HG03095 (cell line): ENCODE results near the gene KCNT2.
"Not testable (repeated sequence)": the region's sequence is repeated elsewhere in the genome, so short reads cannot be mapped to it uniquely, and the experiment has no call there.

Source experiments
- ATAC-seq: cut with Tn5 transposase; IDR thresholded peaks from one replicate; pipeline ENCODE4 v1.9.1; 2021; ENCODE audit warnings: moderate library complexity; ENCODE audit not compliant: unreplicated experiment

KCNT2 gene

GRCh38 chr1:196608390-196609369 is at the start of gene KCNT2:
Gene KCNT2 (minus strand): TSS chr1:196608440. CDS start chr1:196608309, 131 bp downstream.
- ATAC-seq, result no peak

- ATAC-seq, result no peak
Observed at GRCh38 chr1:196655494-196655893, 47.3 kb upstream of the KCNT2 start.

GRCh38 chr1:196655071-196655470 is 46.8 kb upstream of the KCNT2 start:
- no peak for ATAC-seq

GRCh38 chr1:196654271-196654670 is 46.0 kb upstream of the KCNT2 start:
- no peak for ATAC-seq

GRCh38 chr1:196651637-196652215 is 43.5 kb upstream of the KCNT2 start, which contains the start of gene CFH:
Gene CFH (plus strand): TSS chr1:196652043. CDS start chr1:196652118, 75 bp downstream.
- ATAC-seq, result no peak

DNA sequence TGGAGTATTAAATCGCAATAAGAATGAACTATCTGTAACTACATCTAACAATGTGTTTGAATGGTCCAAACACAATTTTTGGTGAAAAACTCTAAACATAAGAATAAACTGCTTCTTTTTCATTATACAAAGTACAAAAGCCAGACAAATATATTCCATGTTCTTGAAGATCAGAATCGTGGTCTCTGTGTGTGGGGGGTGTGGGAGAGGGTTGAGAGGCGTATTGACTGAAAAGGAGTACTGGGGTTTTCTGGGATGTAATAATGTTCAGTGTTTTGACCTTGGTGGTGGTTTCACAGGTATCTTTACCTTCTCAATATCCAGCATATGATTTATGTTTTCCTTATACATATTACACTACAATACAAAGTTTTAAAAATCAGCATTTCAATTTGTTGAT is 42.8 kb upstream of the KCNT2 start:
- ATAC-seq, result no peak

- no peak for ATAC-seq
Observed at GRCh38 chr1:196650403-196650802, 42.2 kb upstream of the KCNT2 start.

- no peak for ATAC-seq
Observed at GRCh38 chr1:196649990-196650389, 41.8 kb upstream of the KCNT2 start.

- no peak for ATAC-seq
Observed at GRCh38 chr1:196640976-196641375, 32.7 kb upstream of the KCNT2 start.

GRCh38 chr1:196639291-196639690 is 31.1 kb upstream of the KCNT2 start:
- ATAC-seq, result not testable (repeated sequence)

DNA sequence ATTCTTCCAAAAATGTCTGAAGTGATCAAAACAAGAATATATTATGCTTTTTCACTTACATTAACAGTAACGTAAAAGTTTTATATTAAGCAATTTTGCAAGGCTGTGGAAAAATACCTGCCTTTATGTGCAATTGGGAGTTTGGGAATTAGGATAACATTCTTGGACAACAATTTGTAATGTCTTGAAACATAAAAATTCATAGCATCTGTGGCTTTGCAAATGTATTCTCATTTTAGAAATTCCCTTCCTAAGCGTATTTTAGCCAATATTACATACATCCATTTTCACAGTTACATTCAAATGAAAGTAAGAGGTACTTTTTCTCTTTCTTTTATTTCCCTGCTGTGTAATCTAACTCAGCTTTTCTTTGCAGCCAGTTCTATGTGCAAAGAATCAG is 30.2 kb upstream of the KCNT2 start:
- ATAC-seq, result no peak

- ATAC-seq, result no peak
Observed at GRCh38 chr1:196637606-196638005, 29.4 kb upstream of the KCNT2 start.

- no peak for ATAC-seq
Observed at GRCh38 chr1:196628838-196629237, 20.6 kb upstream of the KCNT2 start.

DNA sequence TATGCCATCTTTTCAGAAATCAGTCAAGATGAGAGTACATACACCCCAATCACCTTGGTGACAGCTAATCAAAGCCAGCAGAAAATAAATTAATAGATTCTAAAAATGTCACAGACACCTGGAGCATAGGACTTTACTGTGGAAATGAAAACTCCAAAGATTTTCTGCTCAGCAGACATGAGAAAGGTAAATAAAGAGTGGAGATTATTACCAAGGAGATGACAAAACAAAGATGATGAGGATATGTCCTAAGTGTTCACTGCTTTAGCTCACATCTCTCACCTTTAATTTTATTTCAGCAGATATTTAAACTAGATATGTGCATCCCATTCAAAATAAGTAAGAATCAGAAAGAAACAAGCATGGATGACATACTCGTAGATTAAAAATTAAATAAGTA is 14.8 kb upstream of the KCNT2 start:
- ATAC-seq, result no peak

DNA sequence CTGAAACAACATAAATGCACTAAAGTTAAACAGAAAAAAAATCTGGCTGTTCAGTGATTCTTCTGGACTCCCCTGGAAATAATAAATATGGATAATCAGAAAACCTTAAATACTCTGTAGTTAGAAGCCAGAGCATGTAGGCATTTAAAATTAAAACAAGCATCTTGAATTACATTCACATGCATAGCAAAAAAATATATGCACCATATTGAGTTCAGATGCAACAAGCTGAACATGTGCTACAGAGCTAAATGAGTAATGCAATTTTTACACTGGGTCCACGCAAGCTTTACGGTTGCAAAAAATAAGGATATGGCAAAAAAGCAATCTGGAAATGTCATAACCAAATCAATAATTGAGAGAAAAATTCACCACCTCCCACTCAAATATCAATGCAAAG is 11.5 kb upstream of the KCNT2 start:
- ATAC-seq, result no peak

GRCh38 chr1:196611873-196612272 is 3.6 kb upstream of the KCNT2 start:
- ATAC-seq, result no peak

- no peak for ATAC-seq
Observed at GRCh38 chr1:196609370-196609737, 1.1 kb upstream of the KCNT2 start.

DNA sequence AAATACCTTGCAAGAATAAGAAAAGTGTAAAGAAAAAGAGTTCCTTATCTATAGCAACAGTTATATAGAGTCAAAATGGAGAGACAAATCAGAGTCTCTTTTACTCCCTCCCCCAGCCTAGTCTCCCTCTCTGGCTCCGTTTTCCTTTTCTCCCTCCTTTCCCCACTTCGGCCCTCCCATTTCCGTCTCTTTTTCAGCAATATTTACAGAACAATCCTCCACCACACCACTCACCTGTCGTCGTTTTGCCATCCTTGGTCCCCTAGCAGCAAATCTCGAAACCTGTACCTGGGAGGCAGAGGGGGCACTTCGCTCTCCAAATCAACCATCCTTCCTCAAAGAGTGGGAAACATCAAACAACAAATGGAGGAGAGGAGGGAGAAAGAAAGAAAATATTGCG is 259 bp downstream of the KCNT2 start:
- ATAC-seq, result no peak

DNA sequence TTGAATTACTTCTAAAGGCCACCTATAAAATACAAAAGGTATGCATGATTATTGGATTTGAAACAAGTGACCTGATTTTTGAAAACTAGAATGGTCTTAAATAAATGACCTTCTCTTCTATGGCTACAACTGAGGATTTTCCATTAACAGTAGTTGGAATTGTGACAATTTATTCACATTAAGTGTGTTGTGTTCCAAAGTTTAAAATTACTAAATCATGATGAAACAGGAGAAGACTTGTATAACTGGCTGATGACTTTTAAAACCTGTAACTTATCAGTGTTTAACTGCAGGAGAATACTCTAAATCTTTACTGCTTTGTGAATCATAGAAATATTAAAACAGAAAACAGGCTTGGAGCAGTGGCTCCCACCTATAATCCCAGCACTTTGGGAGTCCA is 4.6 kb downstream of the KCNT2 start:
- ATAC-seq, result no peak

- ATAC-seq, result no peak
Observed at GRCh38 chr1:196598942-196599748, 9.1 kb downstream of the KCNT2 start.

DNA sequence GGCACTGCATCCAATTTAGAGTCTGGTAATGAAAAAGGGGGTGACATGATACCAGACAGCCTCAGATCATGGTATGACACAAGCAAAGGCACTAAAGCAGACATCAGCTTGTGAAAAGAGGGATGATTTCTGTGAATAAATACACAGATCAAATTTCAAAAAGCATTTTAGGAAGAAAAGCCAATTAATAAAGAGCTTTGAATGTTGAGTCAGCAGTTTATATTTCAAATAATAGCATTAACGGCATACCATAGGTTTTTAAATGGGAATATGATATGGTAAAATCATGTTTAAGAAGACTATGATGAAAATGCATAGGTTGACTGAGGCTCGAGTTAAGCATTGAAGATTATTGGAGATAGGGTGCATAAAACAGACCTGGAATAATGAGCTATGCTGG is 13.5 kb downstream of the KCNT2 start:
- no peak for ATAC-seq
